ENCODE results near the gene NDUFA13. TPM values are rescaled to one million over a fixed set of nuclear protein-coding genes. Genes with fewer than 3 reads are reported as not detected.

The NDUFA13 gene
- total and polyA plus RNA-seq, 4 donors: 183 to 307 (median 229) TPM

DNA sequence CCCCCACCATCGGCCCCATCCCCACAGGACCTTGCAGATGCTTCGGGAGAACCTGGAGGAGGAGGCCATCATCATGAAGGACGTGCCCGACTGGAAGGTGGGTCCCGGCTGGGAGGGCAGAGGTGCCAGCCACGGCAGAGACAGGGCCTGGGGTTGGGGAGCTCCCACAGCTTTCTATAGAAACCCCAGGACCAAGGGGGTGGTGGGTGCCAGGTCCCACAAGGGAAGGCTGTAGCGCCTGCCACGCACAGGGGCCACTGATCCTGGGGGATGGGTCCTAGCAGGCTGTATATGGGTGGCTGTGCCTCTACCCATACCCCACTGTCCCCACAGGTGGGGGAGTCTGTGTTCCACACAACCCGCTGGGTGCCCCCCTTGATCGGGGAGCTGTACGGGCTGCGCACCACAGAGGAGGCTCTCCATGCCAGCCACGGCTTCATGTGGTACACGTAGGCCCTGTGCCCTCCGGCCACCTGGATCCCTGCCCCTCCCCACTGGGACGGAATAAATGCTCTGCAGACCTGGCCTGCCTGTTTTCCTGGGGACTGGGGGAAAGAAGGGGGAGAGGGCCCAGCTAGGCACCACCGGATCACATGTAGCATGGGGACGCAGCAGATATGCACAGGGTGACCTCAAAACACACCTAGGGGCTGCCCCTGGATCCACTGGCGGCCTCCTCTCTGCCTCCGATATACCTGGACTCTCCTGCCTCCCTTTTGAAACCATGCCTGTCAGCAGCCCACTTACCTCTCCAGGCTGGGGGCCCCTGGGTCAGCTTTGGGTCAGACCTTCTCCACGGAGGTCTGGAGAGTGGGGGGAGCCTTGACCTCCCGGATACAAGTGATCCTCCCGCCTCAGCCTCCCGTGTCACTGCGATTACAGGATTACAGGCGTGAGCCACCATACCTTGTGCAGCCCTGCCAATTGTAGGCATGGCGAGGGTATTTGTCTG lies 11.9 kb downstream of the NDUFA13 start:
- no peaks in the 10 kb centered on the region for H3K27me3 ChIP-seq (ENCODE audit: control insufficient read depth in 1 of 2, insufficient read depth in 2 of 2, low read length in 1 of 2)
- no peaks in the 10 kb centered on the region for H3K9me3 ChIP-seq (ENCODE audit: control insufficient read depth, low read length)
- no peak overlapping the region for H3K4me3 ChIP-seq (ENCODE audit: low read length in 2 of 2)
- H3K4me1 ChIP-seq (ENCODE audit: control insufficient read depth in 1 of 2, insufficient read depth in 2 of 2, low read length in 2 of 2): no peaks in the 10 kb centered on the region
- no peak overlapping the region for H3K27ac ChIP-seq (ENCODE audit: low read depth in 1 of 2, low read length in 2 of 2)
- intact Hi-C loops (cut with DNase I): no loop called here
- DNase-seq: no peak
- H3K36me3 ChIP-seq (ENCODE audit: control insufficient read depth in 1 of 2, insufficient read depth in 2 of 2, low read length in 1 of 2): no peaks in the 10 kb centered on the region
- no peak for ATAC-seq (ENCODE audit: low FRiP score)
- WGBS, 2 donors: 91 to 92% methylated on average over 26 to 27 of the region's 27 CpGs

GRCh38 chr19:19528721-19529490 lies 12.9 kb downstream of the NDUFA13 start, which contains the start of gene YJEFN3:
YJEFN3 (plus strand) TSS chr19:19528911; CDS start chr19:19528933, 22 bp downstream.
- DNase-seq (no peak), ATAC-seq (ENCODE audit: low FRiP score) (no peak)
- Histone ChIP-seq H3K27ac (ENCODE audit: low read depth in 1 of 2, low read length in 2 of 2) (no peak within 1 kb of the TSS), H3K4me3 (ENCODE audit: low read length in 2 of 2) (no peak within 1 kb of the TSS), H3K27me3 (ENCODE audit: control insufficient read depth in 1 of 2, insufficient read depth in 2 of 2, low read length in 1 of 2) (no peaks in the 10 kb centered on the region), H3K36me3 (ENCODE audit: control insufficient read depth in 1 of 2, insufficient read depth in 2 of 2, low read length in 1 of 2) (no peaks in the 10 kb centered on the region), H3K4me1 (ENCODE audit: control insufficient read depth in 1 of 2, insufficient read depth in 2 of 2, low read length in 2 of 2) (no peaks in the 10 kb centered on the region), H3K9me3 (ENCODE audit: control insufficient read depth, low read length) (no peaks in the 10 kb centered on the region)
- intact Hi-C loops (cut with DNase I): no loop called here
- WGBS, 2 donors: 46 to 48% methylated on average over 28 to 50 of the region's 50 CpGs

DNA sequence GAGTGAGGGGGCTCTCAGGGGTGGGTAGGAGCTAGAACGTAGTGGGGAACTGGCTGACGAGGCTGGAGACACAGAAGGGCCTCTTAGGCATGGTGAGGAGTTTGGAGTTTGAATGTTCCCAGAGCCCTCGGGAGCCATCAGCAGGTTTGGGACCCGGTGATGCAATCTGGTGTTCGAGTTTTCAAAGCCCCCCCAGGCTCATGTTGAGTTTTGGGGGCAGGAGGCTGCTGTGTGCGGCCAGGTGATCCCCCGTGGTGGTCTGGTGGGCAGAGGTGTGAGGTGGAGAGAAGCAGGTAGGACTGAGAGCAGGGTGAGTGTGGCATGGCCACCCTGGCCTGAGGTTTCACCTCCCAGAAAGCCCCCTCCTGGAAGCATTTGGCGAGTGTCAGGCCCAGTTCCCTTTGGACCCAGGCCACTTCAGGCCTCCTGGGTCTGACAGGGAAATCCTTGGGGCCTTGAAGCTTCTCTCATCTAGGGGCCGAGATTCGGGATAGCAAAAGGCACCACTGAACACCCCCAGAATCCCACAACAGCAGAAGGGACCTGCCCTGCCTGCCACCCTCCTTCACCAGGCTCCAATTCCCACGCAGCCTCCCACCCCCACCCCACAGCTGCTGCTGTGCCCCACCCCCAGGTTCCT lies 13.9 kb downstream of the NDUFA13 start:
- H3K27me3 ChIP-seq (ENCODE audit: control insufficient read depth in 1 of 2, insufficient read depth in 2 of 2, low read length in 1 of 2): no peaks in the 10 kb centered on the region
- H3K4me3 ChIP-seq (ENCODE audit: low read length in 2 of 2): no peak overlapping the region
- no peak overlapping the region for H3K27ac ChIP-seq (ENCODE audit: low read depth in 1 of 2, low read length in 2 of 2)
- DNase-seq (no peak), ATAC-seq (ENCODE audit: low FRiP score) (no peak)
- no peaks in the 10 kb centered on the region for H3K4me1 ChIP-seq (ENCODE audit: control insufficient read depth in 1 of 2, insufficient read depth in 2 of 2, low read length in 2 of 2)
- WGBS, 2 donors: 67 to 73% methylated on average over 11 of the region's 11 CpGs
- H3K9me3 ChIP-seq (ENCODE audit: control insufficient read depth, low read length): no peaks in the 10 kb centered on the region
- intact Hi-C loops (cut with DNase I): loop anchor here in 1 of 2 donors (5.0 kb wide), 2 partner anchors 112 to 432 kb away; partner anchors contain the start of gene GMIP
- no peaks in the 10 kb centered on the region for H3K36me3 ChIP-seq (ENCODE audit: control insufficient read depth in 1 of 2, insufficient read depth in 2 of 2, low read length in 1 of 2)

- Histone ChIP-seq H3K27me3 (ENCODE audit: control insufficient read depth in 1 of 2, insufficient read depth in 2 of 2, low read length in 1 of 2) (no peaks in the 10 kb centered on the region), H3K9me3 (ENCODE audit: control insufficient read depth, low read length) (no peaks in the 10 kb centered on the region), H3K27ac (ENCODE audit: low read depth in 1 of 2, low read length in 2 of 2) (no peak overlapping the region), H3K36me3 (ENCODE audit: control insufficient read depth in 1 of 2, insufficient read depth in 2 of 2, low read length in 1 of 2) (no peaks in the 10 kb centered on the region), H3K4me3 (ENCODE audit: low read length in 2 of 2) (no peak overlapping the region), H3K4me1 (ENCODE audit: control insufficient read depth in 1 of 2, insufficient read depth in 2 of 2, low read length in 2 of 2) (no peaks in the 10 kb centered on the region)
- DNase-seq (no peak), ATAC-seq (ENCODE audit: low FRiP score) (no peak)
- intact Hi-C loops (cut with DNase I): loop anchor here in 1 of 2 donors (5.0 kb wide), 2 partner anchors 112 to 432 kb away; partner anchors contain the start of gene GMIP
- WGBS, 2 donors: 44 to 48% methylated on average over 9 of the region's 9 CpGs
Measured at GRCh38 chr19:19530423-19530804, 14.4 kb downstream of the NDUFA13 start.

- 85 to 89% methylated on average over 4 of the region's 4 CpGs for WGBS, 2 donors
- H3K4me1 ChIP-seq (ENCODE audit: control insufficient read depth in 1 of 2, insufficient read depth in 2 of 2, low read length in 2 of 2): no peaks in the 10 kb centered on the region
- no peaks in the 10 kb centered on the region for H3K9me3 ChIP-seq (ENCODE audit: control insufficient read depth, low read length)
- DNase-seq (no peak), ATAC-seq (ENCODE audit: low FRiP score) (no peak)
- no peak overlapping the region for H3K4me3 ChIP-seq (ENCODE audit: low read length in 2 of 2)
- no peaks in the 10 kb centered on the region for H3K36me3 ChIP-seq (ENCODE audit: control insufficient read depth in 1 of 2, insufficient read depth in 2 of 2, low read length in 1 of 2)
- intact Hi-C loops (cut with DNase I): loop anchor here in 1 of 2 donors (5.0 kb wide), 2 partner anchors 111 to 431 kb away; partner anchors contain the start of gene GMIP
- no peak overlapping the region for H3K27ac ChIP-seq (ENCODE audit: low read depth in 1 of 2, low read length in 2 of 2)
- H3K27me3 ChIP-seq (ENCODE audit: control insufficient read depth in 1 of 2, insufficient read depth in 2 of 2, low read length in 1 of 2): no peaks in the 10 kb centered on the region
Measured at GRCh38 chr19:19530889-19531288, 14.9 kb downstream of the NDUFA13 start.

DNA sequence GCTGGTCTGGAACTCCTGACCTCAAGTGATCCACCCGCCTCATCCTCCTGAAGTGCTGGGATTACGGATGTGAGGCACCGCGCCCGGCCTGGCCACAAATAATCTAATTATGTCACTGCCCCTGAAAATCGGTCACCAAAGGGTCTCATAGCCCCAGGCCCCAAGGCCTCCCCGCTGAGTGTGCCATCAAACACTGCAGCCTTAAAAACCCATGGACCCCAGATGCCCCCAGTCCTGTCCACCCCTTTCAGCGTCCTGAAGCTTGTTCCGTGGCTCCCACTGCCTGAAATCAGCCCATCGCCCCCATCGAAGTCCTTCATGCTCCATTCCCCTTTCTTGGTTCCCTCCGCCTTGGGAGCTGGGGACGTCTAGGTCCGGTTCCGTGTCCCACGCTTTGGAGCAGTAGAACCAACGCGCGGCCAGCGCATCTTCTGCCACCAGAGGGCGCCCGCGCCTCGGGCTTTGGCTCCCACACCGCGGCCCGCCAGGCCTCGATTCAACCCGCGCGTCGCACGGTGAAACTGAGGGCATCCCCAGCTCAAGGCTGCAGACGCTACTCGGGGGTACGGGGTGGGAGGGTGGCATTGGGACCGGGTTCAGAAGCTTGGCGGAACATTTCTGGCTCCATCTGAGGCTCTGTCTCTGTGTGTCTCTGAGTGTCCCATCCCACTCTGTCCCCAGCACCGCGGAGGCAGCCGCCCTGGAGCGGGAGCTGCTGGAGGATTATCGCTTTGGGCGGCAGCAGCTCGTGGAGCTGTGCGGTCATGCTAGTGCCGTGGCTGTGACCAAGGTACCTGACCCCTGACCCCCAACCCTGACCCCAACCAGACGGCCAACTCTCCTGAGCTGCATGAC lies 16.2 kb downstream of the NDUFA13 start:
- Histone ChIP-seq H3K27ac (ENCODE audit: low read depth in 1 of 2, low read length in 2 of 2) (no peak overlapping the region), H3K4me3 (ENCODE audit: low read length in 2 of 2) (no peak overlapping the region)

DNA sequence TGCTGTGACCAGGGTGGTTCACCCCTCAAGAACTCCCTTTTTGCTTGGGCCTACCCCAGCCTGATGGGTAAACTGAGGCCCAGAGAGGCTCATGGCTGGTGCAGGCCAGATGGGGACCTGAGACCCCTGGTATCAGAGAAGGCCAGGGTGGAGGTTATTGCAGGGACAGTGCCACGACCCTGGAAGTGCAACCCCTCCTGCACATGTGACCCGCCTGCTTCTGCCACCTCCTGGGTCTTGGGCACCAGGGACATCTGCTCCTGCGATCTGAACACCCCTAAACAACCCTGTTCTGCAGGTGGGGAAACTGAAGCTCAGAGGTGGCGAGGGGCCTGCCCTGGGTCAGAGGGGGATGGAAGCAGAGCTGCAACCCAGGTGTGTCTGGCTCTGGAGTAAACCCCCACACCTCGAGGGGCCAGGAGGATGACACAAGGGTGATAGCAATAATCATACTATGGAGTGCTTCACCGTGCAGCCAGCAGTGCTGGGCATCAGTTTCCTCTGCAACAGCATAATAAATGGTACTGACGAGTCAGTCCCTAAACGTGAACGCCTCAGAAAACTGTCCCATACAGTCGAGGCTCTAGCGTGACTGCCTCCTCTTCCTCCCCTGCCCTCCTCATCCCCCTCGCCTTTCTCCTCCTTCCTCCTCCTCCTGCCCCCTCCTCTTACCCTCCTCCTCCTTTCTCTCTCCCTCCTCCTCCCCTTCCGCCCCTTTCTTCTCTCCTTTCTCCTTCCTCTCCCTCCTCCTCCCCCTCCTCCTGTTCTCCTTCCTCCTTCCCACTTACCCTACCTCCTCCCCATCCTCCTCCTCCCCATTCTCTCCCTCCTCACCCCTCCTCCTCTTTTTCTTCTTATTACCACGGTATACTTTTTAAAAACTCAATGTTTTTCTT lies 17.0 kb downstream of the NDUFA13 start:
- H3K4me1 ChIP-seq (ENCODE audit: control insufficient read depth in 1 of 2, insufficient read depth in 2 of 2, low read length in 2 of 2): no peaks in the 10 kb centered on the region
- no peak overlapping the region for H3K4me3 ChIP-seq (ENCODE audit: low read length in 2 of 2)
- intact Hi-C loops (cut with DNase I): loop anchor here (1.0 to 5.0 kb wide), 4 partner anchors 109 to 429 kb away; partner anchors contain the start of gene GMIP (in 1 of the 2)
- H3K36me3 ChIP-seq (ENCODE audit: control insufficient read depth in 1 of 2, insufficient read depth in 2 of 2, low read length in 1 of 2): no peaks in the 10 kb centered on the region
- no peaks in the 10 kb centered on the region for H3K27me3 ChIP-seq (ENCODE audit: control insufficient read depth in 1 of 2, insufficient read depth in 2 of 2, low read length in 1 of 2)
- DNase-seq (no peak), ATAC-seq (ENCODE audit: low FRiP score) (no peak)
- H3K27ac ChIP-seq (ENCODE audit: low read depth in 1 of 2, low read length in 2 of 2): no peak overlapping the region
- H3K9me3 ChIP-seq (ENCODE audit: control insufficient read depth, low read length): no peaks in the 10 kb centered on the region
- 74 to 76% methylated on average over 14 of the region's 14 CpGs for WGBS, 2 donors

More for the DNA sequence above, 16.2 kb downstream of the NDUFA13 start:
- DNase-seq: peak; percentile 88 to 97
- WGBS, 2 donors: 22 to 23% methylated on average over 48 of the region's 48 CpGs
- Histone ChIP-seq H3K27me3 (ENCODE audit: control insufficient read depth in 1 of 2, insufficient read depth in 2 of 2, low read length in 1 of 2) (no peaks in the 10 kb centered on the region), H3K4me1 (ENCODE audit: control insufficient read depth in 1 of 2, insufficient read depth in 2 of 2, low read length in 2 of 2) (no peaks in the 10 kb centered on the region), H3K36me3 (ENCODE audit: control insufficient read depth in 1 of 2, insufficient read depth in 2 of 2, low read length in 1 of 2) (no peaks in the 10 kb centered on the region), H3K9me3 (ENCODE audit: control insufficient read depth, low read length) (no peaks in the 10 kb centered on the region)
- peak; percentile 85 for ATAC-seq (ENCODE audit: low FRiP score)
- intact Hi-C loops (cut with DNase I): loop anchor here (1.0 to 5.0 kb wide), 4 partner anchors 110 to 430 kb away; partner anchors contain the start of gene GMIP (in 1 of the 2)
